H1 (cell line): ENCODE results near the gene CEP120. TPM values are rescaled to one million over a fixed set of nuclear protein-coding genes. Genes with fewer than 3 reads are reported as not detected.

Experiments used
- CTCF ChIA-PET: fragments of 300-600 bp; sonication (Branson Sonifier 250); formaldehyde crosslinking; loops from one replicate; lab custom pipeline; 2021; ENCODE audit not compliant: partially characterized antibody; lab: Charles Lee
- POLR2A ChIA-PET: fragments of 300-600 bp; sonication (Branson Sonifier 250); formaldehyde crosslinking; loops from one replicate; lab custom pipeline; 2021; ENCODE audit warnings: inconsistent platforms; ENCODE audit not compliant: partially characterized antibody; lab: Charles Lee
- DNase-seq, 2 experiments: peaks; one replicate each; pipeline versions ENCODE4 v3.0.0 to v3.0.0-alpha.2; 2010 to 2022; ENCODE audit warnings: low spot score in 2 of 2, low read depth in 1 of 2, mixed read lengths in 1 of 2
- FAIRE-seq: peaks from 2 replicates; lab custom pipeline; 2011; peaks lifted over from hg19 to GRCh38; lab: Jason Lieb, UNC
- H2AFZ ChIP-seq: 2 replicates; pipeline ENCODE4 v1.8.1; 2012; ENCODE audit warnings: low read length, inconsistent platforms
- H2AK5ac ChIP-seq: 2 replicates; pipeline ENCODE4 v1.6.1; 2013; ENCODE audit warnings: low read depth, low read length
- H2BK120ac ChIP-seq: replicated peaks from 2 replicates; pipeline ENCODE3; 2013; ENCODE audit warnings: low read depth, low read length, inconsistent platforms
- H2BK12ac ChIP-seq: 2 replicates; pipeline ENCODE4 v1.6.1; 2013; ENCODE audit warnings: low read depth, low read length
- H2BK15ac ChIP-seq: 2 replicates; pipeline ENCODE4 v1.6.1; 2013; ENCODE audit warnings: low read length
- H2BK20ac ChIP-seq: 2 replicates; pipeline ENCODE4 v1.6.1; 2013; ENCODE audit warnings: low read length
- H2BK5ac ChIP-seq: 2 replicates; pipeline ENCODE4 v1.6.1; 2013; ENCODE audit warnings: low read depth, low read length
- H3K14ac ChIP-seq: 2 replicates; pipeline ENCODE4 v1.6.1; 2013; ENCODE audit warnings: inconsistent platforms; ENCODE audit not compliant: insufficient read length
- H3K18ac ChIP-seq: 2 replicates; pipeline ENCODE4 v1.6.1; 2013; ENCODE audit warnings: low read length; ENCODE audit errors: extremely low read depth
- H3K23ac ChIP-seq: 2 replicates; pipeline ENCODE4 v1.6.1; 2013; ENCODE audit warnings: inconsistent platforms; ENCODE audit not compliant: insufficient read length
- H3K23me2 ChIP-seq: 2 replicates; pipeline ENCODE4 v1.6.1; 2013; ENCODE audit warnings: low read depth, low read length
- H3K27ac ChIP-seq: 2 replicates; pipeline ENCODE4 v1.6.1; 2011; ENCODE audit warnings: low read depth, low read length, inconsistent platforms
- H3K27me3 ChIP-seq, 4 experiments: replicated peaks in 1 of 4; 1 replicate in 1 of 4; 2 replicates in 3 of 4; pipeline versions ENCODE4 v1.6.1 to v1.8.1; 2011 to 2013; ENCODE audit warnings: low read length in 3 of 4, mild to moderate bottlenecking in 3 of 4, inconsistent platforms in 2 of 4, mixed read lengths in 2 of 4, moderate library complexity in 1 of 4; ENCODE audit not compliant: control insufficient read depth in 3 of 4, insufficient read depth in 3 of 4; ENCODE audit errors: extremely low read depth in 1 of 4
- H3K36me3 ChIP-seq, 4 experiments: 2 replicates each; pipeline versions ENCODE4 v1.6.1 to v1.8.1; 2011 to 2013; ENCODE audit warnings: mild to moderate bottlenecking in 4 of 4, low read length in 3 of 4, moderate library complexity in 2 of 4, control low read depth in 1 of 4, inconsistent platforms in 1 of 4; ENCODE audit not compliant: insufficient read depth in 4 of 4, control insufficient read depth in 2 of 4
- H3K4ac ChIP-seq: replicated peaks from 2 replicates; pipeline ENCODE3; 2013; ENCODE audit warnings: low read length, low read depth, mixed read lengths, inconsistent platforms; ENCODE audit not compliant: insufficient read length
- H3K4me1 ChIP-seq, 4 experiments: replicated peaks in 1 of 4; 1 replicate in 1 of 4; 2 replicates in 3 of 4; pipeline versions ENCODE4 v1.6.1 to v1.8.1; 2011 to 2013; ENCODE audit warnings: low read length in 3 of 4, inconsistent platforms in 2 of 4, mixed read lengths in 1 of 4; ENCODE audit not compliant: insufficient read depth in 4 of 4, control insufficient read depth in 3 of 4
- H3K4me2 ChIP-seq, 2 experiments: 2 replicates each; pipeline versions ENCODE4 v1.6.1 to v1.8.1; 2011 to 2013; ENCODE audit warnings: low read depth in 2 of 2, low read length in 2 of 2, control low read depth in 1 of 2, inconsistent platforms in 1 of 2, mild to moderate bottlenecking in 1 of 2; ENCODE audit not compliant: insufficient read depth in 1 of 2
- H3K4me3 ChIP-seq, 4 experiments: fragments of 200-600, 300-600 bp in 1 of 4; sonication (generic), shearing (Covaris generic), sonication (Bioruptor Twin) in 1 of 4; 2 replicates each; pipeline versions ENCODE4 v1.5.1 to v1.8.1; 2011 to 2016; ENCODE audit warnings: low read length in 4 of 4, low read depth in 3 of 4, control low read depth in 2 of 4, inconsistent platforms in 2 of 4, mild to moderate bottlenecking in 2 of 4, mixed read lengths in 1 of 4, moderate library complexity in 1 of 4; ENCODE audit not compliant: insufficient read depth in 2 of 4; ENCODE audit errors: extremely low read depth in 1 of 4
- H3K56ac ChIP-seq: replicated peaks from 2 replicates; pipeline ENCODE3; 2013; ENCODE audit warnings: low read depth, mild to moderate bottlenecking, mixed read lengths, low read length, inconsistent platforms; ENCODE audit not compliant: insufficient read length
- H3K79me1 ChIP-seq: 2 replicates; pipeline ENCODE4 v1.6.1; 2013; ENCODE audit warnings: low read depth, low read length, control low read depth
- H3K79me2 ChIP-seq, 2 experiments: 2 replicates each; pipeline versions ENCODE4 v1.6.1 to v1.8.1; 2012 to 2013; ENCODE audit warnings: low read length in 2 of 2, mild to moderate bottlenecking in 2 of 2, inconsistent platforms in 1 of 2; ENCODE audit not compliant: insufficient read depth in 2 of 2, control insufficient read depth in 1 of 2
- H3K9ac ChIP-seq, 4 experiments: replicated peaks in 1 of 4; 1 replicate in 1 of 4; 2 replicates in 3 of 4; pipeline versions ENCODE4 v1.6.1 to v1.8.1; 2011 to 2013; ENCODE audit warnings: low read depth in 3 of 4, low read length in 3 of 4, control low read depth in 2 of 4, mild to moderate bottlenecking in 2 of 4, moderate library complexity in 2 of 4, inconsistent platforms in 1 of 4; ENCODE audit errors: extremely low read depth in 1 of 4
- H3K9me3 ChIP-seq, 2 experiments: 2 replicates each; pipeline versions ENCODE4 v1.6.1 to v1.8.1; 2012 to 2013; ENCODE audit warnings: mild to moderate bottlenecking in 2 of 2, moderate library complexity in 2 of 2, control low read depth in 1 of 2, inconsistent platforms in 1 of 2, low read depth in 1 of 2, low read length in 1 of 2, mixed read lengths in 1 of 2; ENCODE audit not compliant: insufficient read depth in 2 of 2
- H4K20me1 ChIP-seq, 2 experiments: replicated peaks in 1 of 2; 2 replicates each; pipeline versions ENCODE3 to v1.8.1; 2011 to 2013; ENCODE audit warnings: inconsistent platforms in 2 of 2, low read length in 2 of 2, mild to moderate bottlenecking in 1 of 2; ENCODE audit not compliant: insufficient read depth in 2 of 2, control insufficient read depth in 1 of 2
- H4K5ac ChIP-seq: 2 replicates; pipeline ENCODE4 v1.6.1; 2013; ENCODE audit warnings: low read length, low read depth, mixed read lengths, inconsistent platforms; ENCODE audit not compliant: insufficient read length
- H4K8ac ChIP-seq: 2 replicates; pipeline ENCODE4 v1.8.0; 2013; ENCODE audit warnings: mild to moderate bottlenecking, moderate library complexity, low read length, inconsistent platforms; ENCODE audit not compliant: insufficient read depth; ENCODE audit errors: extremely low read depth
- H4K91ac ChIP-seq: replicated peaks from 2 replicates; pipeline ENCODE3; 2013; ENCODE audit warnings: low read length, mixed read lengths, inconsistent platforms; ENCODE audit not compliant: insufficient read length
- MAX ChIP-seq: IDR thresholded peaks from 2 replicates; pipeline ENCODE4 v1.6.1; 2012; ENCODE audit warnings: inconsistent platforms
- SIN3A ChIP-seq, 2 experiments: IDR thresholded peaks in 1 of 2; conservative IDR thresholded peaks in 1 of 2; 2 replicates each; pipeline ENCODE4 v1.6.1; 2011 to 2012; ENCODE audit warnings: low read length in 2 of 2, improper control_type of control experiment in 1 of 2, low read depth in 1 of 2, mild to moderate bottlenecking in 1 of 2
- TBP ChIP-seq: IDR thresholded peaks from 2 replicates; pipeline ENCODE4 v1.6.1; 2011; ENCODE audit warnings: low read depth, low read length, improper control_type of control experiment
- WGBS, 2 experiments: shearing (Covaris generic) in 1 of 2; methylation state at CpG; one replicate each; pipeline versions ENCODE4 v1.1.6 to v1.1.7; 2013 to 2015; ENCODE audit warnings: low lambda C conversion rate in 2 of 2, mixed read lengths in 2 of 2, inconsistent platforms in 1 of 2, low coverage in 1 of 2, missing lambda C conversion rate in 1 of 2; ENCODE audit not compliant: insufficient replicate concordance in 2 of 2, insufficient coverage in 1 of 2, insufficient read length in 1 of 2; ENCODE audit errors: extremely low coverage in 1 of 2, missing lambda C conversion rate in 1 of 2; 5-methylcytosine and 5-hydroxymethylcytosine counted together
- polyA plus RNA-seq, 7 experiments: library from polyadenylated mRNA; depleted of rRNA in 3 of 7; stranded (reverse) in 5 of 7; unstranded in 2 of 7; fragments of >200 nt in 5 of 7; fragments of 200-250 nt in 2 of 7; gene quantifications; 1 replicate in 5 of 7; 2 replicates in 1 of 7; 4 replicates in 1 of 7; pipeline versions ENCODE4 v1.2.1 to v1.2.3, GENCODE V29; 2011 to 2013; ENCODE audit warnings: missing spikeins in 2 of 7, mixed read lengths in 2 of 7
- total RNA-seq: library from RNA; stranded (reverse); fragmentation: NEBNext Ultra II Directional; extraction: Animal tissue kit (Norgen Biotek cat#: 25700); gene quantifications from 2 replicates; pipeline ENCODE4 v1.2.1, GENCODE V29; 2021

The CEP120 gene
- total and polyA plus RNA-seq, 2 of the 8 experiments (the other 6 are each of a cell fraction or from before 2014, with no cell fraction given), result 9.3 to 17.9 TPM

- no peak for FAIRE-seq
- Histone ChIP-seq H3K27me3 (no peaks in the 10 kb centered on the region), H3K4me1 (no peaks in the 10 kb centered on the region), H3K27ac (no peak overlapping the region), H4K91ac (no peak overlapping the region), H3K23me2 (no peaks in the 10 kb centered on the region), H2AFZ (no peak overlapping the region), H3K18ac (no peak overlapping the region), H2BK5ac (no peak overlapping the region), H2BK120ac (no peak overlapping the region), H3K4me2 (no peak overlapping the region), H3K4me3 (no peak overlapping the region), H3K9ac (no peak overlapping the region), H3K79me1 (no peaks in the 10 kb centered on the region), H3K9me3 (no peaks in the 10 kb centered on the region), H3K23ac (no peak overlapping the region), H2BK12ac (no peak overlapping the region), H2AK5ac (no peak overlapping the region), H2BK15ac (no peak overlapping the region), H4K5ac (no peak overlapping the region), H3K36me3 (no peaks in the 10 kb centered on the region), H3K14ac (no peak overlapping the region), H3K56ac (no peak overlapping the region), H4K8ac (no peak overlapping the region), H3K4ac (no peak overlapping the region), H2BK20ac (no peak overlapping the region), H4K20me1 (no peaks in the 10 kb centered on the region), H3K79me2 (no peaks in the 10 kb centered on the region)
- TF ChIP-seq TBP (no peak), SIN3A (conservative IDR thresholded peaks at IDR 0.05 in 1 of 2, IDR thresholded peaks at IDR 0.05 in 1 of 2; ENCODE audit: low read depth in 1 of 2, low read length in 2 of 2) (no peak), MAX (no peak)
- CTCF ChIA-PET, result no interaction called here
- POLR2A ChIA-PET, result interaction anchor here (0.9 kb wide), 1 partner anchor 49 kb away, joined by 3 read pairs; no protein-coding TSS in a partner anchor
- WGBS, 2 experiments, result 93% methylated on average over 3 of the region's 3 CpGs; no CpG with 5 or more reads in 1 of the 2 experiments
- no peak for DNase-seq
Measured at GRCh38 chr5:123471385-123471784, 48.2 kb upstream of the CEP120 start.
